ENCODE results near the gene PTPN4.

Gene PTPN4

DNA sequence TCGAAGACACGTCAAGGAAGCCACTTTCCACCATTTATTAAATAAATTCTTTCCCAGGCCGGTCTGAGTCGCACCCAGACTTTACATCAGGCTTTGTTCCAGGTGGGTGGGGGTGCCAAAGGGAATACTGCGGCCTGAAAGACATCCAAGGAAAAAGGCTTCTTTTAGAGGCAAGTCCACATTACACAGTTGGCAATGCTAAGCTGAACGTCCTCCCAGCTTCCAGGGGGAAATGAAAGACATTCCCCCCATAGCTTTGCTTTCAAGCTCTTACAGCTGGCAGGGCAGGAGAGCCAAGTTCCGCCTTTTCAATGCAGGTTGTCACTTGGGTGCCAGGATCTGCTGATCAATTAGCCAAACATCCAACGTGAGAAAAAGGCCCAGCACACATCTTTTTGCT lies 36.5 kb upstream of the PTPN4 start:
- no peak for DNase-seq
- Histone ChIP-seq H3K79me2 (ENCODE audit: control insufficient read depth, insufficient read depth, low read length, poor library complexity) (no peaks in the 10 kb centered on the region), H3K27me3 (ENCODE audit: insufficient read depth, low read length) (no peaks in the 10 kb centered on the region), H2AFZ (ENCODE audit: insufficient read depth, low read length, poor library complexity) (no peak overlapping the region), H3K18ac (ENCODE audit: low read length) (no peak overlapping the region), H3K27ac (ENCODE audit: low read depth, low read length) (no peak overlapping the region), H3K9me3 (ENCODE audit: insufficient read depth, low read depth, low read length) (no peaks in the 10 kb centered on the region), H3K79me1 (ENCODE audit: low read length) (no peaks in the 10 kb centered on the region), H2BK12ac (ENCODE audit: low read length) (no peak overlapping the region), H4K12ac (ENCODE audit: low read depth, low read length) (no peak overlapping the region), H4K8ac (ENCODE audit: low read depth, low read length) (no peak overlapping the region), H4K91ac (ENCODE audit: low read depth, low read length) (no peak overlapping the region), H3K4me3 (ENCODE audit: low read depth, low read length) (no peak overlapping the region), H2BK5ac (ENCODE audit: low read depth, low read length, poor library complexity) (no peak overlapping the region), H2AK5ac (ENCODE audit: low read length) (no peak overlapping the region), H3K14ac (ENCODE audit: low read length) (no peak overlapping the region), H3K23ac (ENCODE audit: low read length) (no peak overlapping the region), H3K4ac (ENCODE audit: low read depth, low read length) (no peak overlapping the region), H3K4me2 (ENCODE audit: low read length) (no peak overlapping the region), H3K9ac (ENCODE audit: low read length) (no peak overlapping the region), H3K36me3 (ENCODE audit: control insufficient read depth in 1 of 2, insufficient read depth in 2 of 2, low read length in 2 of 2) (no peaks in the 10 kb centered on the region), H2BK120ac (ENCODE audit: insufficient read depth, low read length, poor library complexity) (no peak overlapping the region), H3K4me1 (ENCODE audit: control insufficient read depth in 1 of 2, insufficient read depth in 2 of 2, low read length in 2 of 2) (no peaks in the 10 kb centered on the region)
- WGBS (ENCODE audit: extremely low coverage, insufficient coverage, insufficient read length): no CpG with 5 or more reads among the region's 8 CpGs

- Histone ChIP-seq H4K8ac (ENCODE audit: low read depth, low read length) (no peak overlapping the region), H3K27ac (ENCODE audit: low read depth, low read length) (no peak overlapping the region), H3K79me1 (ENCODE audit: low read length) (no peaks in the 10 kb centered on the region), H3K4me2 (ENCODE audit: low read length) (no peak overlapping the region), H3K18ac (ENCODE audit: low read length) (no peak overlapping the region), H3K27me3 (ENCODE audit: insufficient read depth, low read length) (no peaks in the 10 kb centered on the region), H3K14ac (ENCODE audit: low read length) (no peak overlapping the region), H3K9ac (ENCODE audit: low read length) (no peak overlapping the region), H4K91ac (ENCODE audit: low read depth, low read length) (no peak overlapping the region), H3K79me2 (ENCODE audit: control insufficient read depth, insufficient read depth, low read length, poor library complexity) (no peaks in the 10 kb centered on the region), H3K23ac (ENCODE audit: low read length) (no peak overlapping the region), H3K4me3 (ENCODE audit: low read depth, low read length) (no peak overlapping the region), H2BK12ac (ENCODE audit: low read length) (no peak overlapping the region), H2AK5ac (ENCODE audit: low read length) (no peak overlapping the region), H3K4me1 (ENCODE audit: control insufficient read depth in 1 of 2, insufficient read depth in 2 of 2, low read length in 2 of 2) (no peaks in the 10 kb centered on the region), H3K4ac (ENCODE audit: low read depth, low read length) (no peak overlapping the region), H3K9me3 (ENCODE audit: insufficient read depth, low read depth, low read length) (no peaks in the 10 kb centered on the region), H2BK5ac (ENCODE audit: low read depth, low read length, poor library complexity) (no peak overlapping the region), H2AFZ (ENCODE audit: insufficient read depth, low read length, poor library complexity) (no peak overlapping the region), H4K12ac (ENCODE audit: low read depth, low read length) (no peak overlapping the region), H3K36me3 (ENCODE audit: control insufficient read depth in 1 of 2, insufficient read depth in 2 of 2, low read length in 2 of 2) (no peaks in the 10 kb centered on the region), H2BK120ac (ENCODE audit: insufficient read depth, low read length, poor library complexity) (no peak overlapping the region)
- no CpG with 5 or more reads among the region's 10 CpGs for WGBS (ENCODE audit: extremely low coverage, insufficient coverage, insufficient read length)
- DNase-seq: no peak
Observed at GRCh38 chr2:119723784-119724467, 35.8 kb upstream of the PTPN4 start.

GRCh38 chr2:119724656-119725485 lies 34.9 kb upstream of the PTPN4 start:
- H4K8ac ChIP-seq (ENCODE audit: low read depth, low read length): no peak overlapping the region
- H4K91ac ChIP-seq (ENCODE audit: low read depth, low read length): no peak overlapping the region
- no peak overlapping the region for H2AK5ac ChIP-seq (ENCODE audit: low read length)
- H2BK5ac ChIP-seq (ENCODE audit: low read depth, low read length, poor library complexity): no peak overlapping the region
- H3K14ac ChIP-seq (ENCODE audit: low read length): no peak overlapping the region
- no peak overlapping the region for H3K4me2 ChIP-seq (ENCODE audit: low read length)
- H2AFZ ChIP-seq (ENCODE audit: insufficient read depth, low read length, poor library complexity): no peak overlapping the region
- no peak for DNase-seq
- H4K12ac ChIP-seq (ENCODE audit: low read depth, low read length): no peak overlapping the region
- no peak overlapping the region for H3K4ac ChIP-seq (ENCODE audit: low read depth, low read length)
- no peaks in the 10 kb centered on the region for H3K27me3 ChIP-seq (ENCODE audit: insufficient read depth, low read length)
- no peak overlapping the region for H3K4me3 ChIP-seq (ENCODE audit: low read depth, low read length)
- no peaks in the 10 kb centered on the region for H3K9me3 ChIP-seq (ENCODE audit: insufficient read depth, low read depth, low read length)
- H3K9ac ChIP-seq (ENCODE audit: low read length): no peak overlapping the region
- H3K79me1 ChIP-seq (ENCODE audit: low read length): no peaks in the 10 kb centered on the region
- no peaks in the 10 kb centered on the region for H3K4me1 ChIP-seq (ENCODE audit: control insufficient read depth in 1 of 2, insufficient read depth in 2 of 2, low read length in 2 of 2)
- H3K18ac ChIP-seq (ENCODE audit: low read length): no peak overlapping the region
- WGBS (ENCODE audit: extremely low coverage, insufficient coverage, insufficient read length): no CpG with 5 or more reads among the region's 10 CpGs
- no peaks in the 10 kb centered on the region for H3K36me3 ChIP-seq (ENCODE audit: control insufficient read depth in 1 of 2, insufficient read depth in 2 of 2, low read length in 2 of 2)
- no peak overlapping the region for H3K23ac ChIP-seq (ENCODE audit: low read length)
- no peak overlapping the region for H2BK120ac ChIP-seq (ENCODE audit: insufficient read depth, low read length, poor library complexity)
- no peak overlapping the region for H2BK12ac ChIP-seq (ENCODE audit: low read length)
- no peaks in the 10 kb centered on the region for H3K79me2 ChIP-seq (ENCODE audit: control insufficient read depth, insufficient read depth, low read length, poor library complexity)
- no peak overlapping the region for H3K27ac ChIP-seq (ENCODE audit: low read depth, low read length)

- no peak overlapping the region for H3K23ac ChIP-seq (ENCODE audit: low read length)
- H3K27ac ChIP-seq (ENCODE audit: low read depth, low read length): no peak overlapping the region
- H2AFZ ChIP-seq (ENCODE audit: insufficient read depth, low read length, poor library complexity): no peak overlapping the region
- H3K27me3 ChIP-seq (ENCODE audit: insufficient read depth, low read length): no peaks in the 10 kb centered on the region
- H4K91ac ChIP-seq (ENCODE audit: low read depth, low read length): no peak overlapping the region
- no peak overlapping the region for H3K4ac ChIP-seq (ENCODE audit: low read depth, low read length)
- no peak overlapping the region for H2BK12ac ChIP-seq (ENCODE audit: low read length)
- no CpG with 5 or more reads among the region's 1 CpG for WGBS (ENCODE audit: extremely low coverage, insufficient coverage, insufficient read length)
- no peak overlapping the region for H3K14ac ChIP-seq (ENCODE audit: low read length)
- no peak overlapping the region for H3K4me3 ChIP-seq (ENCODE audit: low read depth, low read length)
- DNase-seq: no peak
- H2BK5ac ChIP-seq (ENCODE audit: low read depth, low read length, poor library complexity): no peak overlapping the region
- H4K8ac ChIP-seq (ENCODE audit: low read depth, low read length): no peak overlapping the region
- peaks cover 0 to 2% of the 10 kb centered on the region in 2 experiments for H3K4me1 ChIP-seq (ENCODE audit: control insufficient read depth in 1 of 2, insufficient read depth in 2 of 2, low read length in 2 of 2)
- H3K79me2 ChIP-seq (ENCODE audit: control insufficient read depth, insufficient read depth, low read length, poor library complexity): no peaks in the 10 kb centered on the region
- H2BK120ac ChIP-seq (ENCODE audit: insufficient read depth, low read length, poor library complexity): no peak overlapping the region
- no peaks in the 10 kb centered on the region for H3K36me3 ChIP-seq (ENCODE audit: control insufficient read depth in 1 of 2, insufficient read depth in 2 of 2, low read length in 2 of 2)
- no peak overlapping the region for H3K9ac ChIP-seq (ENCODE audit: low read length)
- no peak overlapping the region for H2AK5ac ChIP-seq (ENCODE audit: low read length)
- H3K4me2 ChIP-seq (ENCODE audit: low read length): no peak overlapping the region
- no peaks in the 10 kb centered on the region for H3K9me3 ChIP-seq (ENCODE audit: insufficient read depth, low read depth, low read length)
- no peaks in the 10 kb centered on the region for H3K79me1 ChIP-seq (ENCODE audit: low read length)
- H4K12ac ChIP-seq (ENCODE audit: low read depth, low read length): no peak overlapping the region
- no peak overlapping the region for H3K18ac ChIP-seq (ENCODE audit: low read length)
Observed at GRCh38 chr2:119727493-119727892, 32.2 kb upstream of the PTPN4 start.

All from trophoblast cell (in vitro differentiated cells and primary cell).